ENCODE measurements around the gene ALDOC. TPM values are rescaled to one million over a fixed set of nuclear protein-coding genes. Genes with fewer than 3 reads are reported as not detected.

The ALDOC gene
- total and polyA plus RNA-seq, 12 donors, result 122 to 416 (median 282) TPM

- Histone ChIP-seq H3K27me3 (no peaks in the 10 kb centered on the region), H3K4me3 (peak overlapping the region; percentile 26 to 80 (median 67)), H3K27ac (peak overlapping the region; percentile 21 to 97 (median 87)), H3K36me3 (peaks cover 0 to 4% (median 0%) of the 10 kb centered on the region in 9 donors), H3K9me3 (no peaks in the 10 kb centered on the region), H3K4me1 (peaks cover 0 to 22% (median 13%) of the 10 kb centered on the region in 9 donors)
- ATAC-seq, result peak; percentile 62 to 84 (median 75)
- intact Hi-C loops (cut with DNase I), result loop anchor here in 2 of 10 donors (2.0 to 5.0 kb wide), 2 partner anchors 23 to 47 kb away; partner anchors contain the start of genes ALDOC (in 1 of the 2) and UNC119 (in 1 of the 2)
- no peak for TF ChIP-seq CTCF (IDR thresholded peaks at IDR 0.05)
- 11% methylated on average over 40 of the region's 40 CpGs for WGBS, 2 donors
- DNase-seq, result peak; percentile 48 to 67
These were observed 22.9 kb upstream of the ALDOC start for GRCh38 chr17:28599311-28600184.

GRCh38 chr17:28598799-28599310, 22.2 kb upstream of the ALDOC start, which contains the start of gene SPAG5:
Gene SPAG5, minus strand, starts transcription at chr17:28599025. Its CDS starts 79 bp downstream, at chr17:28598946.
- H3K4me1 ChIP-seq, result peaks cover 0 to 22% (median 13%) of the 10 kb centered on the region in 9 donors
- intact Hi-C loops (cut with DNase I), result loop anchor here in 1 of 10 donors (2.0 kb wide), 1 partner anchor 22 kb away; the partner anchor contains the start of gene ALDOC
- H3K27ac ChIP-seq, result peak within 1 kb of the TSS; percentile 21 to 97 (median 87)
- peaks cover 0 to 4% (median 0%) of the 10 kb centered on the region in 9 donors for H3K36me3 ChIP-seq
- DNase-seq, result peak; percentile 91 to 92
- H3K9me3 ChIP-seq, result no peaks in the 10 kb centered on the region
- 0 to 1% methylated on average over 44 of the region's 44 CpGs for WGBS, 2 donors
- no peaks in the 10 kb centered on the region for H3K27me3 ChIP-seq
- no peak for TF ChIP-seq CTCF (IDR thresholded peaks at IDR 0.05)
- peak within 1 kb of the TSS; percentile 26 to 80 (median 67) for H3K4me3 ChIP-seq
- peak; percentile 98 to 100 (median 99) for ATAC-seq

- no peak for TF ChIP-seq CTCF (IDR thresholded peaks at IDR 0.05)
- no peak for DNase-seq
- 3 to 6% methylated on average over 17 of the region's 17 CpGs for WGBS, 2 donors
- peaks cover 0 to 6% (median 0%) of the 10 kb centered on the region in 9 donors for H3K36me3 ChIP-seq
- peaks cover 0 to 22% (median 13%) of the 10 kb centered on the region in 9 donors for H3K4me1 ChIP-seq
- peak overlapping the region in 5 of 10 donors; percentile 84 to 96 (median 93) for H3K27ac ChIP-seq
- intact Hi-C loops (cut with DNase I), result loop anchor here in 1 of 10 donors (2.0 kb wide), 1 partner anchor 22 kb away; the partner anchor contains the start of gene ALDOC
- no peaks in the 10 kb centered on the region for H3K9me3 ChIP-seq
- no peaks in the 10 kb centered on the region for H3K27me3 ChIP-seq
- ATAC-seq, result no peak
- H3K4me3 ChIP-seq, result peak overlapping the region; percentile 26 to 80 (median 67)
These were observed 21.7 kb upstream of the ALDOC start for GRCh38 chr17:28598389-28598788.
